ENCODE measurements around the gene KIF6.
A peak's percentile ranks its signal among the peaks of the same experiment; 100 is the strongest.

The KIF6 gene

GRCh38 chr6:39387785-39388184, 337.4 kb downstream of the KIF6 start:
- no peak for DNase-seq (ENCODE audit: low read depth in 1 of 2, low spot score in 1 of 2)

GRCh38 chr6:39386487-39386886, 338.7 kb downstream of the KIF6 start:
- DNase-seq (ENCODE audit: low read depth in 1 of 2, low spot score in 1 of 2) = no peak

GRCh38 chr6:39381550-39382140, 343.6 kb downstream of the KIF6 start:
- no peak for DNase-seq (ENCODE audit: low read depth in 1 of 2, low spot score in 1 of 2)

GRCh38 chr6:39380837-39381549, 344.2 kb downstream of the KIF6 start:
- DNase-seq (ENCODE audit: low read depth in 1 of 2, low spot score in 1 of 2) = no peak

GRCh38 chr6:39378960-39379425, 346.2 kb downstream of the KIF6 start:
- DNase-seq (ENCODE audit: low read depth in 1 of 2, low spot score in 1 of 2) = no peak

- DNase-seq (ENCODE audit: low read depth in 1 of 2, low spot score in 1 of 2) = no peak
These were observed 346.8 kb downstream of the KIF6 start for GRCh38 chr6:39378175-39378959.

GRCh38 chr6:39377539-39377950, 347.7 kb downstream of the KIF6 start:
- no peak for DNase-seq (ENCODE audit: low read depth in 1 of 2, low spot score in 1 of 2)

GRCh38 chr6:39375405-39375804, 349.8 kb downstream of the KIF6 start:
- DNase-seq (ENCODE audit: low read depth in 1 of 2, low spot score in 1 of 2) = no peak

GRCh38 chr6:39370390-39370789, 354.8 kb downstream of the KIF6 start:
- DNase-seq (ENCODE audit: low read depth in 1 of 2, low spot score in 1 of 2) = no peak

GRCh38 chr6:39369987-39370386, 355.2 kb downstream of the KIF6 start:
- DNase-seq (ENCODE audit: low read depth in 1 of 2, low spot score in 1 of 2) = no peak

GRCh38 chr6:39367700-39368099, 357.5 kb downstream of the KIF6 start:
- DNase-seq (ENCODE audit: low read depth in 1 of 2, low spot score in 1 of 2) = no peak

- DNase-seq (ENCODE audit: low read depth in 1 of 2, low spot score in 1 of 2) = no peak
These were observed 358.1 kb downstream of the KIF6 start for GRCh38 chr6:39366931-39367618.

- DNase-seq (ENCODE audit: low read depth in 1 of 2, low spot score in 1 of 2) = no peak
These were observed 359.7 kb downstream of the KIF6 start for GRCh38 chr6:39365281-39366074.

GRCh38 chr6:39363280-39363679, 361.9 kb downstream of the KIF6 start:
- DNase-seq (ENCODE audit: low read depth in 1 of 2, low spot score in 1 of 2) = no peak

- no peak for DNase-seq (ENCODE audit: low read depth in 1 of 2, low spot score in 1 of 2)
These were observed 362.7 kb downstream of the KIF6 start for GRCh38 chr6:39362487-39362865.

- DNase-seq (ENCODE audit: low read depth in 1 of 2, low spot score in 1 of 2) = peak in 1 of 2 donors; percentile 17
These were observed 363.3 kb downstream of the KIF6 start for GRCh38 chr6:39361657-39362486.

- DNase-seq (ENCODE audit: low read depth in 1 of 2, low spot score in 1 of 2) = no peak
These were observed 364.8 kb downstream of the KIF6 start for GRCh38 chr6:39360378-39360777.

- no peak for DNase-seq (ENCODE audit: low read depth in 1 of 2, low spot score in 1 of 2)
These were observed 367.1 kb downstream of the KIF6 start for GRCh38 chr6:39357998-39358686.

GRCh38 chr6:39353698-39354315, 371.4 kb downstream of the KIF6 start:
- no peak for DNase-seq (ENCODE audit: low read depth in 1 of 2, low spot score in 1 of 2)
